H9 (cell line): ENCODE data around the gene MYOZ2. TPM values are rescaled to one million over a fixed set of nuclear protein-coding genes. Genes with fewer than 3 reads are reported as not detected.

Source experiments
- DNase-seq: peaks from one replicate; pipeline ENCODE4 v3.0.0-alpha.2; 2017
- H2AFZ ChIP-seq: one replicate; pipeline ENCODE4 v1.6.1; 2013; ENCODE audit warnings: mild to moderate bottlenecking, low read length, control low read depth, moderate library complexity
- H2AK5ac ChIP-seq: 2 replicates; pipeline ENCODE4 v1.6.1; 2013; ENCODE audit warnings: low read length, control low read depth, mixed read lengths; ENCODE audit not compliant: insufficient read length
- H2BK120ac ChIP-seq: one replicate; pipeline ENCODE4 v1.6.1; 2013; ENCODE audit warnings: low read depth, mild to moderate bottlenecking, low read length, control low read depth, inconsistent platforms; ENCODE audit not compliant: poor library complexity, severe bottlenecking
- H2BK12ac ChIP-seq: 2 replicates; pipeline ENCODE4 v1.6.1; 2013; ENCODE audit warnings: low read length, control low read depth, mixed read lengths, low read depth; ENCODE audit not compliant: insufficient read length
- H2BK15ac ChIP-seq: 2 replicates; pipeline ENCODE4 v1.6.1; 2013; ENCODE audit warnings: low read depth, low read length, control low read depth
- H2BK20ac ChIP-seq: one replicate; pipeline ENCODE4 v1.6.1; 2013; ENCODE audit warnings: low read depth, mild to moderate bottlenecking, low read length, control low read depth, inconsistent platforms; ENCODE audit not compliant: poor library complexity, severe bottlenecking
- H2BK5ac ChIP-seq: 2 replicates; pipeline ENCODE4 v1.6.1; 2013; ENCODE audit warnings: low read length, control low read depth, mixed read lengths; ENCODE audit not compliant: insufficient read length
- H3K14ac ChIP-seq: 2 replicates; pipeline ENCODE4 v1.6.1; 2013; ENCODE audit warnings: low read length, control low read depth; ENCODE audit not compliant: insufficient read depth
- H3K18ac ChIP-seq: 2 replicates; pipeline ENCODE4 v1.6.1; 2013; ENCODE audit warnings: low read depth, mild to moderate bottlenecking, mixed read lengths, low read length, control low read depth; ENCODE audit not compliant: insufficient read length
- H3K23ac ChIP-seq: 2 replicates; pipeline ENCODE4 v1.6.1; 2013; ENCODE audit warnings: low read length, control low read depth, mixed read lengths, low read depth; ENCODE audit not compliant: insufficient read length
- H3K23me2 ChIP-seq: 2 replicates; pipeline ENCODE4 v1.6.1; 2013; ENCODE audit warnings: low read depth, mild to moderate bottlenecking, mixed read lengths, low read length, control low read depth; ENCODE audit not compliant: insufficient read length, poor library complexity, severe bottlenecking
- H3K27ac ChIP-seq: 2 replicates; pipeline ENCODE4 v1.5.1; 2013; ENCODE audit warnings: low read length, control low read depth, mixed read lengths, low read depth; ENCODE audit not compliant: insufficient read length
- H3K27me3 ChIP-seq: 2 replicates; pipeline ENCODE4 v1.6.1; 2013; ENCODE audit warnings: low read length, control low read depth, inconsistent platforms; ENCODE audit not compliant: insufficient read depth
- H3K4ac ChIP-seq: 2 replicates; pipeline ENCODE4 v1.6.1; 2013; ENCODE audit warnings: low read depth, mild to moderate bottlenecking, control low read depth, inconsistent platforms, low read length, moderate library complexity
- H3K4me1 ChIP-seq: 2 replicates; pipeline ENCODE4 v1.6.1; 2013; ENCODE audit warnings: low read length, control low read depth, inconsistent platforms; ENCODE audit not compliant: insufficient read depth
- H3K4me2 ChIP-seq: 2 replicates; pipeline ENCODE4 v1.6.1; 2013; ENCODE audit warnings: low read length, control low read depth, mixed read lengths; ENCODE audit not compliant: insufficient read length, insufficient read depth
- H3K56ac ChIP-seq: 2 replicates; pipeline ENCODE4 v1.6.1; 2013; ENCODE audit warnings: low read depth, mild to moderate bottlenecking, mixed read lengths, low read length, control low read depth; ENCODE audit not compliant: insufficient read length
- H3K79me1 ChIP-seq: 2 replicates; pipeline ENCODE4 v1.6.1; 2013; ENCODE audit warnings: low read depth, mild to moderate bottlenecking, moderate library complexity, low read length, control low read depth, inconsistent platforms; ENCODE audit not compliant: insufficient read depth, poor library complexity, severe bottlenecking
- H3K79me2 ChIP-seq: 2 replicates; pipeline ENCODE4 v1.6.1; 2013; ENCODE audit warnings: low read length, control low read depth, inconsistent platforms; ENCODE audit not compliant: insufficient read depth
- H3K9ac ChIP-seq: 2 replicates; pipeline ENCODE4 v1.6.1; 2013; ENCODE audit warnings: low read length, control low read depth, mixed read lengths; ENCODE audit not compliant: insufficient read length; ENCODE audit errors: extremely low read depth
- H3K9me3 ChIP-seq: one replicate; pipeline ENCODE4 v1.6.1; 2013; ENCODE audit warnings: low read depth, low read length, inconsistent platforms; ENCODE audit not compliant: control insufficient read depth
- H3T11ph ChIP-seq: one replicate; pipeline ENCODE4 v1.6.1; 2013; ENCODE audit warnings: mild to moderate bottlenecking, low read length, control low read depth, inconsistent platforms
- H4K20me1 ChIP-seq: one replicate; pipeline ENCODE4 v1.6.1; 2013; ENCODE audit not compliant: control insufficient read depth, insufficient read length, insufficient read depth
- H4K5ac ChIP-seq: 2 replicates; pipeline ENCODE4 v1.6.1; 2013; ENCODE audit warnings: low read depth, mild to moderate bottlenecking, mixed read lengths, low read length, control low read depth; ENCODE audit not compliant: insufficient read length
- H4K8ac ChIP-seq: replicated peaks from 2 replicates; pipeline ENCODE4 v1.6.1; 2013; ENCODE audit warnings: low read length, control low read depth, mixed read lengths, low read depth; ENCODE audit not compliant: insufficient read length
- H4K91ac ChIP-seq: 2 replicates; pipeline ENCODE4 v1.6.1; 2013; ENCODE audit warnings: low read depth, mild to moderate bottlenecking, moderate library complexity, mixed read lengths, low read length, control low read depth; ENCODE audit not compliant: insufficient read length
- H3K27ac Mint-ChIP-seq, 3 experiments: 2 replicates in 2 of 3; 3 replicates in 1 of 3; pipeline ENCODE4 v1.8.0; 2020 to 2021; ENCODE audit warnings: mixed read lengths in 3 of 3, mild to moderate bottlenecking in 1 of 3, moderate library complexity in 1 of 3
- H3K27me3 Mint-ChIP-seq: 2 replicates; pipeline ENCODE4 v1.8.0; 2021; ENCODE audit warnings: low read depth, mild to moderate bottlenecking, moderate library complexity, mixed read lengths
- H3K36me3 Mint-ChIP-seq, 3 experiments: 2 replicates in 2 of 3; 3 replicates in 1 of 3; pipeline ENCODE4 v1.8.0; 2020 to 2021; ENCODE audit warnings: low read depth in 3 of 3, mixed read lengths in 3 of 3; ENCODE audit not compliant: insufficient read depth in 1 of 3
- H3K4me1 Mint-ChIP-seq, 2 experiments: 2 replicates each; pipeline ENCODE4 v1.8.0; 2020; ENCODE audit warnings: mixed read lengths in 2 of 2
- H3K4me3 Mint-ChIP-seq, 2 experiments: 2 replicates in 1 of 2; 3 replicates in 1 of 2; pipeline ENCODE4 v1.8.0; 2020 to 2021; ENCODE audit warnings: mild to moderate bottlenecking in 2 of 2, mixed read lengths in 2 of 2, moderate library complexity in 1 of 2
- H3K9me3 Mint-ChIP-seq, 2 experiments: 2 replicates in 1 of 2; 3 replicates in 1 of 2; pipeline ENCODE4 v1.8.0; 2020; ENCODE audit warnings: mild to moderate bottlenecking in 2 of 2, mixed read lengths in 2 of 2, moderate library complexity in 1 of 2
- WGBS: extraction: QIAGEN DNeasy Blood & Tissue Kit; methylation state at CpG from one replicate; pipeline ENCODE4 v1.1.7; 2013; ENCODE audit warnings: missing lambda C conversion rate, low lambda C conversion rate, mixed read lengths; ENCODE audit not compliant: insufficient read length; ENCODE audit errors: extremely low coverage; 5-methylcytosine and 5-hydroxymethylcytosine counted together
- total RNA-seq: library from RNA; stranded (reverse); gene quantifications from 2 replicates; pipeline ENCODE4 v1.2.1, GENCODE V29; 2021
- TF ChIP-seq, protein P1 (sequence below): fragments of 200-600 bp; sonication (generic); conservative IDR thresholded peaks from 3 replicates; pipeline ENCODE4 v1.8.0; 2021; ENCODE audit warnings: antibody characterized with exemption, mild to moderate bottlenecking

Gene MYOZ2
- total RNA-seq, 1 experiment from 2014 or later: not detected

- Histone ChIP-seq H3K23me2 (no peaks in the 10 kb centered on the region), H3K9ac (no peak overlapping the region), H3K56ac (no peak overlapping the region), H4K20me1 (no peaks in the 10 kb centered on the region), H3K4me2 (no peak overlapping the region), H3K27ac (no peak overlapping the region), H3K27me3 (no peaks in the 10 kb centered on the region), H3K9me3 (no peaks in the 10 kb centered on the region), H2BK12ac (no peak overlapping the region), H3K23ac (no peak overlapping the region), H3K79me2 (no peaks in the 10 kb centered on the region), H4K8ac (no peak overlapping the region), H4K91ac (no peak overlapping the region), H3K14ac (no peak overlapping the region), H4K5ac (no peak overlapping the region), H3T11ph (no peak overlapping the region), H2BK15ac (no peak overlapping the region), H2AK5ac (no peak overlapping the region), H3K4ac (no peak overlapping the region), H2BK5ac (no peak overlapping the region), H2AFZ (no peak overlapping the region), H2BK120ac (no peak overlapping the region), H3K4me1 (no peaks in the 10 kb centered on the region), H3K18ac (no peak overlapping the region), H3K79me1 (no peaks in the 10 kb centered on the region), H2BK20ac (no peak overlapping the region)
- no CpG with 5 or more reads among the region's 4 CpGs for WGBS
- Mint-ChIP-seq H3K27me3 (no peaks in the 10 kb centered on the region), H3K27ac (peak overlapping the region in 1 of 3 experiments; percentile 52; a peak in 1 of 7 replicates), H3K9me3 (no peaks in the 10 kb centered on the region; a peak in 1 of 5 replicates), H3K36me3 (peaks cover 0 to 11% (median 6%) of the 10 kb centered on the region in 3 experiments; a peak in 4 of 7 replicates), H3K4me1 (peaks cover 0 to 7% of the 10 kb centered on the region in 2 experiments; a peak in 2 of 4 replicates), H3K4me3 (no peak overlapping the region)
- DNase-seq: no peak
- TF ChIP-seq, protein P1, sequence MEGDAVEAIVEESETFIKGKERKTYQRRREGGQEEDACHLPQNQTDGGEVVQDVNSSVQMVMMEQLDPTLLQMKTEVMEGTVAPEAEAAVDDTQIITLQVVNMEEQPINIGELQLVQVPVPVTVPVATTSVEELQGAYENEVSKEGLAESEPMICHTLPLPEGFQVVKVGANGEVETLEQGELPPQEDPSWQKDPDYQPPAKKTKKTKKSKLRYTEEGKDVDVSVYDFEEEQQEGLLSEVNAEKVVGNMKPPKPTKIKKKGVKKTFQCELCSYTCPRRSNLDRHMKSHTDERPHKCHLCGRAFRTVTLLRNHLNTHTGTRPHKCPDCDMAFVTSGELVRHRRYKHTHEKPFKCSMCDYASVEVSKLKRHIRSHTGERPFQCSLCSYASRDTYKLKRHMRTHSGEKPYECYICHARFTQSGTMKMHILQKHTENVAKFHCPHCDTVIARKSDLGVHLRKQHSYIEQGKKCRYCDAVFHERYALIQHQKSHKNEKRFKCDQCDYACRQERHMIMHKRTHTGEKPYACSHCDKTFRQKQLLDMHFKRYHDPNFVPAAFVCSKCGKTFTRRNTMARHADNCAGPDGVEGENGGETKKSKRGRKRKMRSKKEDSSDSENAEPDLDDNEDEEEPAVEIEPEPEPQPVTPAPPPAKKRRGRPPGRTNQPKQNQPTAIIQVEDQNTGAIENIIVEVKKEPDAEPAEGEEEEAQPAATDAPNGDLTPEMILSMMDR: no peak
Observed at GRCh38 chr4:119229908-119230687, 94.5 kb downstream of the MYOZ2 start.
